ENCODE measurements around the gene KRT33B.

GRCh38 chr17:41328207-41328606 lies 41.4 kb downstream of the KRT33B start:
- TF ChIP-seq CTCF (IDR thresholded peaks at IDR 0.05) (no peak), REST (IDR thresholded peaks at IDR 0.05; ENCODE audit: insufficient read depth in 1 of 2, low read depth in 2 of 2, low read length in 1 of 2) (no peak)

Data from Panc1 (cell line).